Measurements from ENCODE around the gene KRTAP10-4. TPM values are rescaled to one million over a fixed set of nuclear protein-coding genes. Genes with fewer than 3 reads are reported as not detected.

Gene KRTAP10-4
- total and polyA plus RNA-seq, 2 donors from 2014 or later = not detected

DNA sequence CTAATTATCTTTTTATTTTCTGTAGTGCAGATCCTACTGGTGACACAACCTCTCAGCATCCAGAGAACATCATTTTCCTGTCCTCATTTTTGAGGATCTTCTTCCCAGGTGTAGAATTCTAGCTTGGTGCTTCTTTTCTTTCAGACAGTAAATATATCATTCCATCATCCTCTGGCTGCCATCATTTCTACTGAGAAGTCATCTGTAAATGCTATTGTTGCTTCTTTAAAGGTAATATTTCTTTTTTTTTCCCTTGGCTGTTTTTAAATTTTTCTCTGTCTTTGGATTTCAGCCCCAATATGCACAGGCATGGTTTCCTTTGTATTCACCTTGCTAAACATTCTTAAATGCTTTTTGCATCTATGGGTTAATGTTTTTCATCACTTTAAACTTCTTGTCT is 50.0 kb downstream of the KRTAP10-4 start:
- no peak overlapping the region for H3K4me3 ChIP-seq (ENCODE audit: low read length in 3 of 3)
- DNase-seq = no peak
- TF ChIP-seq CTCF (IDR thresholded peaks at IDR 0.05; ENCODE audit: borderline replicate concordance, extremely low read depth, insufficient read depth) = no peak
- no peak overlapping the region for H3K9ac ChIP-seq (ENCODE audit: low read length in 3 of 3)
- H3K27ac ChIP-seq (ENCODE audit: low read depth in 2 of 2, low read length in 2 of 2) = no peak overlapping the region
- no peak for FAIRE-seq
- intact Hi-C loops (cut with DNase I) = no loop called here
- H3K36me3 ChIP-seq (ENCODE audit: control insufficient read depth in 2 of 3, insufficient read depth in 3 of 3, low read length in 3 of 3) = no peaks in the 10 kb centered on the region
- no peaks in the 10 kb centered on the region for H3K27me3 ChIP-seq (ENCODE audit: control insufficient read depth, insufficient read depth, low read length)
- H3K4me1 ChIP-seq (ENCODE audit: control insufficient read depth in 2 of 3, insufficient read depth in 2 of 3, low read depth in 1 of 3, low read length in 3 of 3) = no peaks in the 10 kb centered on the region
- H3K9me3 ChIP-seq (ENCODE audit: control insufficient read depth in 2 of 3, insufficient read depth in 1 of 3, low read length in 3 of 3) = peaks cover 0 to 18% (median 0%) of the 10 kb centered on the region in 3 donors

Other genes with a start within 250 kb of the KRTAP10-4 start
- gene CFAP410, start 234.3 kb upstream of the KRTAP10-4 start, total RNA-seq = 23.3 TPM
- 45.3 TPM for gene CFAP410, start 234.3 kb upstream of the KRTAP10-4 start, polyA plus RNA-seq (ENCODE audit: insufficient read depth, low read depth, low replicate concordance)
- gene TRPM2, start 220.1 kb upstream of the KRTAP10-4 start, total RNA-seq = 11.5 TPM
- 2.0 TPM for gene TRPM2, start 220.1 kb upstream of the KRTAP10-4 start, polyA plus RNA-seq (ENCODE audit: insufficient read depth, low read depth, low replicate concordance)
- gene LRRC3, start 118.2 kb upstream of the KRTAP10-4 start, total RNA-seq = 1.4 TPM
- gene LRRC3, start 118.2 kb upstream of the KRTAP10-4 start, polyA plus RNA-seq (ENCODE audit: insufficient read depth, low read depth, low replicate concordance) = 0.60 TPM
- gene KRTAP10-1, start 33.5 kb upstream of the KRTAP10-4 start, total RNA-seq = not detected
- not detected for gene KRTAP10-1, start 33.5 kb upstream of the KRTAP10-4 start, polyA plus RNA-seq (ENCODE audit: insufficient read depth, low read depth, low replicate concordance)
- not detected for gene KRTAP10-2, start 22.2 kb upstream of the KRTAP10-4 start, total RNA-seq
- not detected for gene KRTAP10-2, start 22.2 kb upstream of the KRTAP10-4 start, polyA plus RNA-seq (ENCODE audit: insufficient read depth, low read depth, low replicate concordance)
- gene KRTAP10-3, start 14.9 kb upstream of the KRTAP10-4 start, total RNA-seq = not detected
- gene KRTAP10-3, start 14.9 kb upstream of the KRTAP10-4 start, polyA plus RNA-seq (ENCODE audit: insufficient read depth, low read depth, low replicate concordance) = not detected
- not detected for gene KRTAP10-5, start 6.9 kb downstream of the KRTAP10-4 start, total RNA-seq
- not detected for gene KRTAP10-5, start 6.9 kb downstream of the KRTAP10-4 start, polyA plus RNA-seq (ENCODE audit: insufficient read depth, low read depth, low replicate concordance)
- not detected for gene KRTAP10-6, start 18.8 kb downstream of the KRTAP10-4 start, total RNA-seq
- not detected for gene KRTAP10-6, start 18.8 kb downstream of the KRTAP10-4 start, polyA plus RNA-seq (ENCODE audit: insufficient read depth, low read depth, low replicate concordance)
- not detected for gene KRTAP10-7, start 26.9 kb downstream of the KRTAP10-4 start, total RNA-seq
- not detected for gene KRTAP10-7, start 26.9 kb downstream of the KRTAP10-4 start, polyA plus RNA-seq (ENCODE audit: insufficient read depth, low read depth, low replicate concordance)
- gene KRTAP10-8, start 38.4 kb downstream of the KRTAP10-4 start, total RNA-seq = not detected
- not detected for gene KRTAP10-8, start 38.4 kb downstream of the KRTAP10-4 start, polyA plus RNA-seq (ENCODE audit: insufficient read depth, low read depth, low replicate concordance)
- not detected for gene KRTAP10-9, start 53.4 kb downstream of the KRTAP10-4 start, total RNA-seq
- not detected for gene KRTAP10-9, start 53.4 kb downstream of the KRTAP10-4 start, polyA plus RNA-seq (ENCODE audit: insufficient read depth, low read depth, low replicate concordance)
- gene KRTAP10-10, start 63.6 kb downstream of the KRTAP10-4 start, total RNA-seq = not detected
- gene KRTAP10-10, start 63.6 kb downstream of the KRTAP10-4 start, polyA plus RNA-seq (ENCODE audit: insufficient read depth, low read depth, low replicate concordance) = not detected
- gene KRTAP10-11, start 72.7 kb downstream of the KRTAP10-4 start, total RNA-seq = not detected
- gene KRTAP10-11, start 72.7 kb downstream of the KRTAP10-4 start, polyA plus RNA-seq (ENCODE audit: insufficient read depth, low read depth, low replicate concordance) = not detected
- not detected for gene KRTAP12-4, start 80.9 kb downstream of the KRTAP10-4 start, total RNA-seq
- gene KRTAP12-4, start 80.9 kb downstream of the KRTAP10-4 start, polyA plus RNA-seq (ENCODE audit: insufficient read depth, low read depth, low replicate concordance) = not detected
- gene KRTAP12-3, start 84.2 kb downstream of the KRTAP10-4 start, total RNA-seq = not detected
- not detected for gene KRTAP12-3, start 84.2 kb downstream of the KRTAP10-4 start, polyA plus RNA-seq (ENCODE audit: insufficient read depth, low read depth, low replicate concordance)
- gene KRTAP12-2, start 93.2 kb downstream of the KRTAP10-4 start, total RNA-seq = not detected
- gene KRTAP12-2, start 93.2 kb downstream of the KRTAP10-4 start, polyA plus RNA-seq (ENCODE audit: insufficient read depth, low read depth, low replicate concordance) = not detected
- not detected for gene KRTAP12-1, start 108.4 kb downstream of the KRTAP10-4 start, total RNA-seq
- gene KRTAP12-1, start 108.4 kb downstream of the KRTAP10-4 start, polyA plus RNA-seq (ENCODE audit: insufficient read depth, low read depth, low replicate concordance) = not detected
- gene KRTAP10-12, start 123.4 kb downstream of the KRTAP10-4 start, total RNA-seq = not detected
- not detected for gene KRTAP10-12, start 123.4 kb downstream of the KRTAP10-4 start, polyA plus RNA-seq (ENCODE audit: insufficient read depth, low read depth, low replicate concordance)
- gene TSPEAR, start 137.8 kb downstream of the KRTAP10-4 start, total RNA-seq = 0.22 TPM
- gene TSPEAR, start 137.8 kb downstream of the KRTAP10-4 start, polyA plus RNA-seq (ENCODE audit: insufficient read depth, low read depth, low replicate concordance) = 0.09 TPM
- 86.0 TPM for gene UBE2G2, start 228.1 kb downstream of the KRTAP10-4 start, total RNA-seq
- 39.4 TPM for gene UBE2G2, start 228.1 kb downstream of the KRTAP10-4 start, polyA plus RNA-seq (ENCODE audit: insufficient read depth, low read depth, low replicate concordance)
- gene SUMO3, start 244.3 kb downstream of the KRTAP10-4 start, total RNA-seq = 88.6 TPM
- 89.9 TPM for gene SUMO3, start 244.3 kb downstream of the KRTAP10-4 start, polyA plus RNA-seq (ENCODE audit: insufficient read depth, low read depth, low replicate concordance)

Data from kidney (tissue), 14 donors.